Measurements from ENCODE around the gene ZNF827. TPM values are rescaled to one million over a fixed set of nuclear protein-coding genes. Genes with fewer than 3 reads are reported as not detected.

Gene ZNF827
- total and polyA plus RNA-seq, 2 of the 8 experiments (the other 6 are each of a cell fraction or from before 2014, with no cell fraction given) = 25.3 to 26.2 TPM

GRCh38 chr4:145760176-145760575 lies 178.4 kb downstream of the ZNF827 start (continued):
- TF ChIP-seq GABPA (IDR thresholded peaks at IDR 0.05; ENCODE audit: borderline replicate concordance, insufficient read depth, low read length) = no peak
- TF ChIP-seq SAP30 (IDR thresholded peaks at IDR 0.05; ENCODE audit: insufficient read depth, insufficient replicate concordance, low read length) = no peak
- TF ChIP-seq TAF7 (optimal IDR thresholded peaks at IDR 0.05; ENCODE audit: borderline replicate concordance, low read depth, low read length) = no peak

Measured in H1 (cell line).